HepG2 (cell line): ENCODE data around the gene ADAMTSL3. TPM values are rescaled to one million over a fixed set of nuclear protein-coding genes. Genes with fewer than 3 reads are reported as not detected.

Experiments used
- ATAC-seq: fragments of 200-7000 bp; cut with Tn5 transposase; 3 replicates; pipeline ENCODE4 v1.9.1; 2020; ENCODE audit warnings: mild to moderate bottlenecking, moderate library complexity
- BruUV-seq: library from RNA; stranded (reverse); fragments of 400-500 nt; replicated peaks from 2 replicates; lab custom pipeline; 2021; lab: Mats Ljungman, UMichigan
- CTCF ChIA-PET: fragments of 300-600 bp; formaldehyde crosslinking; extraction: SDS; loops from one replicate; lab custom pipeline; 2021; ENCODE audit warnings: low total read pairs, inconsistent platforms, low intra/inter-chr PET ratio; lab: Yijun Ruan, JAX
- POLR2A ChIA-PET: fragments of 350-600 bp; sonication (Branson Sonifier 250); formaldehyde crosslinking; loops from one replicate; lab custom pipeline; 2020; ENCODE audit warnings: antibody characterized with exemption, inconsistent platforms; lab: Yijun Ruan, JAX
- DNase-seq: peaks from one replicate; pipeline ENCODE4 v3.0.0-alpha.2; 2015; ENCODE audit warnings: low spot score
- FAIRE-seq: peaks from 3 replicates; lab custom pipeline; 2011; peaks lifted over from hg19 to GRCh38; lab: Jason Lieb, UNC
- H2AFZ ChIP-seq: one replicate; pipeline ENCODE4 v1.6.1; 2011; ENCODE audit warnings: low read length, inconsistent platforms
- H3K27ac ChIP-seq: fragments of 300-600 bp; 3 replicates; pipeline ENCODE4 v1.8.0; 2011; ENCODE audit warnings: mixed run types, mild to moderate bottlenecking, mixed read lengths, low read length, inconsistent platforms; ENCODE audit not compliant: insufficient read depth; ENCODE audit errors: extremely low read length
- H3K27me3 ChIP-seq, 2 experiments: fragments of 200-600 bp in 1 of 2; 2 replicates in 1 of 2; 3 replicates in 1 of 2; pipeline versions ENCODE4 v1.6.0 to v1.8.0; 2011; ENCODE audit warnings: low read length in 2 of 2, mild to moderate bottlenecking in 2 of 2, moderate library complexity in 2 of 2, inconsistent platforms in 1 of 2; ENCODE audit not compliant: insufficient read depth in 2 of 2, control insufficient read depth in 1 of 2
- H3K36me3 ChIP-seq, 2 experiments: fragments of 200-600 bp in 1 of 2; replicated peaks in 1 of 2; 2 replicates in 1 of 2; 3 replicates in 1 of 2; pipeline versions ENCODE4 v1.5.1 to v1.8.0; 2011; ENCODE audit warnings: low read length in 2 of 2, inconsistent platforms in 1 of 2; ENCODE audit not compliant: insufficient read depth in 2 of 2, control insufficient read depth in 1 of 2
- H3K4me1 ChIP-seq: 2 replicates; pipeline ENCODE4 v1.5.1; 2012; ENCODE audit warnings: low read length, inconsistent platforms; ENCODE audit not compliant: insufficient read depth
- H3K4me2 ChIP-seq: 2 replicates; pipeline ENCODE4 v1.6.0; 2011; ENCODE audit warnings: low read depth, low read length, inconsistent platforms
- H3K4me3 ChIP-seq, 3 experiments: fragments of 200-600 bp in 1 of 3; sonication (generic), shearing (Covaris generic) in 1 of 3; replicated peaks in 1 of 3; 2 replicates each; pipeline ENCODE4 v1.5.1; 2011 to 2016; ENCODE audit warnings: low read length in 3 of 3, inconsistent platforms in 2 of 3, low read depth in 2 of 3, mild to moderate bottlenecking in 2 of 3, control low read depth in 1 of 3, mixed read lengths in 1 of 3; ENCODE audit not compliant: insufficient read depth in 1 of 3
- H3K79me2 ChIP-seq: one replicate; pipeline ENCODE4 v1.6.1; 2011; ENCODE audit warnings: low read length, inconsistent platforms; ENCODE audit not compliant: insufficient read depth
- H3K9ac ChIP-seq: 2 replicates; pipeline ENCODE4 v1.6.0; 2011; ENCODE audit warnings: mild to moderate bottlenecking, low read depth, low read length, inconsistent platforms; ENCODE audit not compliant: insufficient read depth
- H3K9me3 ChIP-seq: 2 replicates; pipeline ENCODE4 v1.5.1; 2012; ENCODE audit warnings: mild to moderate bottlenecking, low read length
- H4K20me1 ChIP-seq: 2 replicates; pipeline ENCODE4 v1.6.0; 2011; ENCODE audit warnings: inconsistent platforms, mild to moderate bottlenecking, low read length, moderate library complexity; ENCODE audit not compliant: insufficient read depth
- ELF4 ChIP-seq: sonication (generic); formaldehyde crosslinking; IDR thresholded peaks from 2 replicates; pipeline ENCODE4 v1.5.0; 2020; ENCODE audit warnings: missing genetic modification reagents, mild to moderate bottlenecking, moderate library complexity, borderline replicate concordance
- HMG20A ChIP-seq: IDR thresholded peaks from 2 replicates; pipeline ENCODE4 v1.6.1; 2016; ENCODE audit warnings: borderline replicate concordance
- IRX3 ChIP-seq: sonication (generic); formaldehyde crosslinking; IDR thresholded peaks from 2 replicates; pipeline ENCODE4 v1.8.1; 2023; ENCODE audit warnings: mild to moderate bottlenecking, low read depth, missing genetic modification reagents, borderline replicate concordance
- MIER3 ChIP-seq: IDR thresholded peaks from 2 replicates; pipeline ENCODE4 v1.6.1; 2016; ENCODE audit warnings: missing compliant biosample characterization, borderline replicate concordance
- NFIB ChIP-seq: sonication (generic); formaldehyde crosslinking; IDR thresholded peaks from 2 replicates; pipeline ENCODE4 v1.9.0; 2021; ENCODE audit warnings: missing genetic modification reagents, mild to moderate bottlenecking, borderline replicate concordance
- PAX8 ChIP-seq: sonication (generic); formaldehyde crosslinking; IDR thresholded peaks from 2 replicates; pipeline ENCODE4 v1.8.0; 2022; ENCODE audit warnings: mild to moderate bottlenecking, missing genetic modification reagents, borderline replicate concordance
- ZFP37 ChIP-seq: sonication (generic); formaldehyde crosslinking; IDR thresholded peaks from 2 replicates; pipeline ENCODE4 v1.4.0; 2020; ENCODE audit warnings: missing genetic modification reagents, borderline replicate concordance
- ZFY ChIP-seq: sonication (generic); formaldehyde crosslinking; IDR thresholded peaks from 2 replicates; pipeline ENCODE4 v1.4.0; 2020; ENCODE audit warnings: missing genetic modification reagents
- ZNF3 ChIP-seq: IDR thresholded peaks from 2 replicates; pipeline ENCODE4 v1.7.0; 2017; ENCODE audit warnings: inconsistent platforms
- ZNF792 ChIP-seq: IDR thresholded peaks from 2 replicates; pipeline ENCODE4 v1.6.1; 2016
- ZZZ3 ChIP-seq: sonication (generic); formaldehyde crosslinking; IDR thresholded peaks from 2 replicates; pipeline ENCODE4 v1.4.0; 2020; ENCODE audit warnings: missing genetic modification reagents, mild to moderate bottlenecking, borderline replicate concordance
- WGBS: methylation state at CpG from one replicate; pipeline ENCODE4 v1.1.6; 2017; ENCODE audit warnings: low lambda C conversion rate; 5-methylcytosine and 5-hydroxymethylcytosine counted together
- in situ Hi-C: cut with HindIII; loops from 2 replicates; pipeline ENCODE4 v1.10.0; 2017; ENCODE audit warnings: low pct_unique_long_range_greater_than_20kb; ENCODE audit not compliant: extremely low pct_ligation_motif_present
- intact Hi-C: fragments of 100-400 bp; cut with micrococcal nuclease; formaldehyde crosslinking; loops from one replicate; pipeline ENCODE4 v1.10.0; 2022; ENCODE audit not compliant: unreplicated experiment
- polyA plus RNA-seq, 8 experiments: library from polyadenylated mRNA; depleted of rRNA in 3 of 8; stranded (reverse) in 7 of 8; unstranded in 1 of 8; fragments of >200 nt; fragmentation: Illumina TruSeq in 4 of 8; extraction: Trizol in 4 of 8; gene quantifications; 2 replicates each; pipeline versions ENCODE4 v1.2.1 to v1.2.3, GENCODE V29; 2011 to 2016; ENCODE audit warnings: low read depth in 4 of 8, missing spikeins in 1 of 8, mixed read lengths in 1 of 8; ENCODE audit not compliant: insufficient read depth in 1 of 8
- total RNA-seq, 5 experiments: library from RNA; depleted of rRNA; stranded (reverse); fragments of >200 nt; fragmentation: Illumina TruSeq; extraction: Trizol; gene quantifications; 2 replicates each; pipeline ENCODE4 v1.2.3, GENCODE V29; 2016; ENCODE audit warnings: low read depth in 1 of 5
- TF ChIP-seq, protein P1 (sequence below): sonication (generic); formaldehyde crosslinking; IDR thresholded peaks from 2 replicates; pipeline ENCODE4 v1.8.0; 2022; ENCODE audit warnings: mild to moderate bottlenecking, missing genetic modification reagents

ADAMTSL3 gene
- total and polyA plus RNA-seq, 2 of the 13 experiments (the other 11 are each of a cell fraction or from before 2014, with no cell fraction given): 0.04 to 0.09 TPM

DNA sequence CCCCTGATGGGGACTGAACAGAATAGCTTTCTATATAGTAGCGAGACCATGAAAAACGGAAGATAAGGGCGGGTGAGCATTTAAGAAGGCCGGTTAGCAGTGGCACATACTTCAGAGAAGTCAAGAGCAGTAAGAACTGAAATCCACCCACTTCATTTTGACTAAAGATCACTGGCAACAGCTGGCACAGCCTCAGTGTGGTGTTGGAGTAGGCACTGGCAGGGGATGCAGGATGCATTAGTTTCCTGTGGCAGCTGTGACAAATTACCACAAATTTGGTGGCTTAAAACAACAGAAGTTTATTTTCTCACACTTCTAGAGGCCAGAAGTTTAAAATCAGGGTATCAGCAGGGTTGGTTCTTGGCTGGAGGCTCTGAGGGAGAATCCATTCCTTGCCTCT is 176.5 kb downstream of the ADAMTSL3 start (continued):
- TF ChIP-seq, protein P1, sequence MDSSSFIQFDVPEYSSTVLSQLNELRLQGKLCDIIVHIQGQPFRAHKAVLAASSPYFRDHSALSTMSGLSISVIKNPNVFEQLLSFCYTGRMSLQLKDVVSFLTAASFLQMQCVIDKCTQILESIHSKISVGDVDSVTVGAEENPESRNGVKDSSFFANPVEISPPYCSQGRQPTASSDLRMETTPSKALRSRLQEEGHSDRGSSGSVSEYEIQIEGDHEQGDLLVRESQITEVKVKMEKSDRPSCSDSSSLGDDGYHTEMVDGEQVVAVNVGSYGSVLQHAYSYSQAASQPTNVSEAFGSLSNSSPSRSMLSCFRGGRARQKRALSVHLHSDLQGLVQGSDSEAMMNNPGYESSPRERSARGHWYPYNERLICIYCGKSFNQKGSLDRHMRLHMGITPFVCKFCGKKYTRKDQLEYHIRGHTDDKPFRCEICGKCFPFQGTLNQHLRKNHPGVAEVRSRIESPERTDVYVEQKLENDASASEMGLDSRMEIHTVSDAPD (CRISPR knock-in tag): no peak
- TF ChIP-seq NFIB (CRISPR knock-in tag) (no peak), ZFP37 (CRISPR knock-in tag) (no peak), MIER3 (CRISPR knock-in tag) (no peak)

DNA sequence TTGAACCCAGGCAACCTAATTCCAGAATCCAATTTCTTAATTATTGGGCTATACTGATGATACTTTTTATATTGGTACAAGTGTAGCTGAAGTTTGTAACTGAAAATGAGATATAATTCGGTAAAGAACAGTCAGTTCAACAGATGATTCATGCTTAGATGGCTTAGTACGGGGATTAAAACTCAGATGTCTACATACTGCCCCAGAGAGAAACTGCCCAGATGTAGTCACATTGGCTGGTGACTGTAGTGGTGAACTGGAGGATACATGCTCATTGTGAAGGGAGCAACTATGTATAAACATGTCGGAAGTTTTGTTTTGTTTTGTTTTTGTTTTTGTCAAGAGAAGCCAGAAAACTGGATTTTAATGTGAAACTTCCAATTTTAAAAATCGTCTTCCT is 179.6 kb downstream of the ADAMTSL3 start:
- in situ Hi-C loops (loop anchor here (10.0 kb wide), 1 partner anchor 269 kb away; no protein-coding TSS in a partner anchor), intact Hi-C loops (no loop called here)
- no peak for TF ChIP-seq ZFY (CRISPR knock-in tag)
- no peak for TF ChIP-seq ZNF3 (CRISPR knock-in tag)
- no peak for TF ChIP-seq IRX3 (CRISPR knock-in tag)
- no peak for TF ChIP-seq ZNF792 (CRISPR knock-in tag)
- no peak for TF ChIP-seq HMG20A (CRISPR knock-in tag)
- no peak for TF ChIP-seq ELF4 (CRISPR knock-in tag)
- TF ChIP-seq ZZZ3 (CRISPR knock-in tag): no peak
- no peak for TF ChIP-seq PAX8 (CRISPR knock-in tag)
- no peak overlapping the region for H3K4me3 ChIP-seq
- no TSS peak for BruUV-seq
- H3K36me3 ChIP-seq: no peaks in the 10 kb centered on the region
- POLR2A ChIA-PET: no interaction called here
- H3K9ac ChIP-seq: no peak overlapping the region
- no peak overlapping the region for H2AFZ ChIP-seq
- no peak overlapping the region for H3K27ac ChIP-seq
- ATAC-seq (no peak), FAIRE-seq (no peak), DNase-seq (no peak)
- H3K9me3 ChIP-seq: no peaks in the 10 kb centered on the region
- H4K20me1 ChIP-seq: no peaks in the 10 kb centered on the region
- H3K79me2 ChIP-seq: no peaks in the 10 kb centered on the region
- WGBS: 6% methylated on average over 4 of the region's 4 CpGs
- H3K27me3 ChIP-seq: no peaks in the 10 kb centered on the region
- H3K4me1 ChIP-seq: no peaks in the 10 kb centered on the region
- H3K4me2 ChIP-seq: no peak overlapping the region
- CTCF ChIA-PET: no interaction called here
